HG02840 (cell line): Measurements from ENCODE around the gene RECQL.
"Not testable (repeated sequence)": the region's sequence is repeated elsewhere in the genome, so short reads cannot be mapped to it uniquely, and the experiment has no call there.

Source experiments
- ATAC-seq: cut with Tn5 transposase; IDR thresholded peaks from one replicate; pipeline ENCODE4 v1.9.1; 2021; ENCODE audit warnings: mild to moderate bottlenecking, moderate library complexity, moderate number of reproducible peaks; ENCODE audit not compliant: unreplicated experiment, low FRiP score

The RECQL gene

DNA sequence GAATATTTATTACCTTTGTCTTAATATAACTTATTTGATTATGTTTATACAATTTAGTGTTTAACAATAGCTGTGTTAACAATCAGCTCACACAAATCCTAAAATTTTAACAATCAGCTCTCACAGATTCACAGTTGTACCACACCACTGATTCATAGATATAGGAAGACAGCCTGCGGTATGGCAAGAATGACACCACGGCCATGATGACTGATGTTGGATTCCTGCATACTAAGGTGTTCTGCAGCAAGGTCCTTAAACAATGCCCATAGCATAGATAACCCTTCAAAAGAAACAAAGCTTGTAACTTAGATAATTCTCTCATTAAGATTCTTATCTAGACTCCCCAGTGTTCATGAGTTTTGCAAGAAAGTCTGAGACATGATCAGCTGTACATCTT is 67.9 kb downstream of the RECQL start:
- ATAC-seq: no peak

DNA sequence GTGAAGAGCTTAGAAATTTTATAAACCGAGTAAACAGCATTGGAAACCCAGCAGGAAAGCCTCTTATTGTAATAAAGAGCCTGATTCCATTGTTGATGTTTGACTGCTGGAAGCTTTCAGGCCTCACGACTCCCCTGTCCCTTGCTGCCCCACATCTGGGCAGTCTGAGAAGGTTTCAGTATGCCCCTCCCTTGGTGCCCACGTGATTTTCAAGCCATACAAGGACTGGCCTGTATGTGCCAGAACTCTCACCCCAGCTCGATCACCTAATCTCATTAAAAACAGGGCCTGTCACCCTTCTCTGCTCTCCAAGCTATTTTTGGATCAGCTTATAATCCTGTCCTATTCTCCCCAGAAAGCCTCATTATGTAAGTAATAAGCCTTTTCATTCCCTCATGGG is 71.4 kb downstream of the RECQL start:
- ATAC-seq: no peak

DNA sequence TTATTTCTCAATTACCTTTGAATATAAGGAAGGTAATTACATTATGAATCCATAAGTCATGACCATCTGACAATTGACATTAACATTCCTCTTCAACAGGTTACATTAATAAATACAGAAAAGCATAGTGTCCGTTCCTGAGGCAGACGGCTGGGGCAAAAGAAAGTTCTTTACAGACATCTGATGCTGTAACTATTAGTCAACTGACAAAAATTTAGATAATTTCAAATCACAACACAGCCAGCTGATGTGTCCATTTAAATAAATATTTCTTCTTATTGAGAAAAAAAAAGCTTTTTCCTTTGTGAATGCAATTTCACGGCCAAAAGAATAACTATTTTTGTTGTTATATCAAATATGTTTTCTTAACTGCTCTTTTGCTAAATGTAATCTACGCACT is 73.2 kb downstream of the RECQL start:
- no peak for ATAC-seq

DNA sequence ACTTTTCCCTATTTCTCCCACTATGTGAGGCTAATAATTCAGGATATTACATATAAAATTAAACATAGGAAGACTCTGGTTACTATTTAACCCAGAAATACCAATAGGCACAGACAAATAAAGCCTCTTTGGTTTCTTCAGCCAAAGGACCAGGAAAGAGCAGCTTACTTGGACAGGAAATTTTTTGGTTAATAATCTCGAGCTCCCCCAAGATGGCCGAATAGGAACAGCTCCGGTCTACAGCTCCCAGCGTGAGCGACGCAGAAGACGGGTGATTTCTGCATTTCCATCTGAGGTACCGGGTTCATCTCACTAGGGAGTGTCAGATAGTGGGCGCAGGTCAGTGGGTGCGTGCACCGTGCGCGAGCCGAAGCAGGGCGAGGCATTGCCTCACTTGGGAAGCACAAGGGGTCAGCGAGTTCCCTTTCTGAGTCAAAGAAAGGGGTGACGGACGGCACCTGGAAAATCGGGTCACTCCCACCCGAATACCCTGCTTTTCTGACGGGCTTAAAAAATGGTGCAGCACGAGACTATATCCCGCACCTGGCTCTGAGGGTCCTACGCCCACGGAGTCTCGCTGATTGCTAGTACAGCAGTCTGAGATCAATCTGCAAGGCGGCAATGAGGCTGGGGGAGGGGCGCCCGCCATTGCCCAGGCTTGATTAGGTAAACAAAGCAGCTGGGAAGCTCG is 82.3 kb downstream of the RECQL start:
- ATAC-seq: not testable (repeated sequence)
